ENCODE results near the gene NTNG1.
A peak's percentile ranks its signal among the peaks of the same experiment; 100 is the strongest.

Gene NTNG1

GRCh38 chr1:107422901-107423300, 282.1 kb downstream of the NTNG1 start:
- Histone ChIP-seq H3K4me1 (ENCODE audit: low read depth, poor library complexity, severe bottlenecking) (no peaks in the 10 kb centered on the region), H3K27me3 (ENCODE audit: insufficient read depth, low read depth) (no peaks in the 10 kb centered on the region), H3K4me3 (IDR thresholded peaks at IDR 0.05; ENCODE audit: insufficient read depth, low read depth, low read length) (no peak overlapping the region), H3K27ac (no peak overlapping the region), H3K79me2 (ENCODE audit: insufficient read depth, low read depth) (no peaks in the 10 kb centered on the region), H3K36me3 (ENCODE audit: insufficient read depth) (no peaks in the 10 kb centered on the region), H2AFZ (ENCODE audit: low read depth) (no peak overlapping the region), H3K9ac (no peak overlapping the region), H4K20me1 (ENCODE audit: insufficient read depth) (no peaks in the 10 kb centered on the region), H3K4me2 (no peak overlapping the region)
- no peak for TF ChIP-seq CTCF (conservative IDR thresholded peaks at IDR 0.05; ENCODE audit: low read depth, low read length)

DNA sequence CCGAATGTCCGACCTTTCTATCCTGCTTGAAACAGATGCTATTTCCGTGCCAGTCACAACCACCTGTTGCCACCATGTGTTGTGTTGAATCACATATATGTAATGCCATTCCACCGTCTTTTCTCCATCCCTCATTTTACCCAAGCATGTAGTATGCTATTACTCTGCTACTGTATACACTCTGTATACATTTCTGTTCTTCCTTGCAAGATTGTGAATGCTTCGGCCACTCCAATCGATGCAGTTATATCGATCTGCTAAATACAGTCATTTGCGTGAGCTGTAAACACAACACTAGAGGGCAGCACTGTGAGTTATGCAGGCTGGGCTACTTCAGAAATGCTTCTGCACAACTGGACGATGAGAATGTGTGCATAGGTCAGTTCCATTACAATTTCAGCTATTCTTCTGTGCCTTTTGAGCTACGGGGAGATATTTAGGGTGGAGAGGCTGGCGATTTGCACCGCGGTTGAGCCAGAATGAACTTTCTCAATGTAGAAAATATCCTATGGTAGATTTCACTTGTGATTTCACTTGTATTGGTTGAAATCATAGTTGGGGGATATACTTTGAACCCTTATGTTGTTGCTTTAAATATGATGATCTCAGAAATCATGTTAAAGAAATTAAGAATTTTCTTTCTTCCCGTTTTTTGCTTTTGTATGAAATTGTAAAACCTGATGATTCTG, 289.8 kb downstream of the NTNG1 start:
- H3K36me3 ChIP-seq (ENCODE audit: insufficient read depth): no peaks in the 10 kb centered on the region
- H3K9ac ChIP-seq: no peak overlapping the region
- no peaks in the 10 kb centered on the region for H3K27me3 ChIP-seq (ENCODE audit: insufficient read depth, low read depth)
- no peak overlapping the region for H3K27ac ChIP-seq
- H2AFZ ChIP-seq (ENCODE audit: low read depth): no peak overlapping the region
- H3K4me2 ChIP-seq: no peak overlapping the region
- no peaks in the 10 kb centered on the region for H4K20me1 ChIP-seq (ENCODE audit: insufficient read depth)
- peaks cover 9% of the 10 kb centered on the region for H3K4me1 ChIP-seq (ENCODE audit: low read depth, poor library complexity, severe bottlenecking)
- no peak overlapping the region for H3K4me3 ChIP-seq (IDR thresholded peaks at IDR 0.05; ENCODE audit: insufficient read depth, low read depth, low read length)
- TF ChIP-seq CTCF (conservative IDR thresholded peaks at IDR 0.05; ENCODE audit: low read depth, low read length): peak; percentile 56
- H3K79me2 ChIP-seq (ENCODE audit: insufficient read depth, low read depth): no peaks in the 10 kb centered on the region

DNA sequence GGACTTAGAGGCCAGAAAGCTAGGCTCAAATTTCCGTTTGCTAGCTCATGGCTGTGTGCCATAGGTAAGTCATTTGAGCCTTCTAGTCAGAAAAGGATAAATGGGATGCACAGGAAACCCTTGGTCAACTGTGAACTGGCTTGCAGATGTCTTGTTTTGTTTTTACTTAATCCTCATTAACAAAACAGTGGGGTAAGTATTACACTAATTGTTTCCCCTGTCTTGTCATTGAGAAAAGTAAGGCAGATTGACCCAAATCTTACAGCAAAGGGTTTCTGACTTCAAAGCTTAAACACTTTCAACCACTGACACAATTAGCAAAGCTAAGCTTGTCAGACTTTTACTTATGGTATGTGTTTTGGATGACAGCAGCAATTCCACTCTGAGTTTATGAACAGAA, 291.3 kb downstream of the NTNG1 start:
- no peak overlapping the region for H3K9ac ChIP-seq
- peaks cover 9% of the 10 kb centered on the region for H3K4me1 ChIP-seq (ENCODE audit: low read depth, poor library complexity, severe bottlenecking)
- H3K79me2 ChIP-seq (ENCODE audit: insufficient read depth, low read depth): no peaks in the 10 kb centered on the region
- H4K20me1 ChIP-seq (ENCODE audit: insufficient read depth): no peaks in the 10 kb centered on the region
- no peaks in the 10 kb centered on the region for H3K36me3 ChIP-seq (ENCODE audit: insufficient read depth)
- no peak for TF ChIP-seq CTCF (conservative IDR thresholded peaks at IDR 0.05; ENCODE audit: low read depth, low read length)
- no peak overlapping the region for H2AFZ ChIP-seq (ENCODE audit: low read depth)
- H3K27ac ChIP-seq: no peak overlapping the region
- no peak overlapping the region; the same call in 1 of the 2 replicates for H3K4me2 ChIP-seq
- H3K27me3 ChIP-seq (ENCODE audit: insufficient read depth, low read depth): no peaks in the 10 kb centered on the region
- H3K4me3 ChIP-seq (IDR thresholded peaks at IDR 0.05; ENCODE audit: insufficient read depth, low read depth, low read length): no peak overlapping the region

- Histone ChIP-seq H3K4me3 (IDR thresholded peaks at IDR 0.05; ENCODE audit: insufficient read depth, low read depth, low read length) (no peak overlapping the region), H3K9ac (no peak overlapping the region), H3K4me1 (ENCODE audit: low read depth, poor library complexity, severe bottlenecking) (peaks cover 9% of the 10 kb centered on the region), H3K79me2 (ENCODE audit: insufficient read depth, low read depth) (no peaks in the 10 kb centered on the region), H3K27ac (no peak overlapping the region), H2AFZ (ENCODE audit: low read depth) (no peak overlapping the region), H3K4me2 (no peak overlapping the region), H3K36me3 (ENCODE audit: insufficient read depth) (no peaks in the 10 kb centered on the region), H4K20me1 (ENCODE audit: insufficient read depth) (no peaks in the 10 kb centered on the region), H3K27me3 (ENCODE audit: insufficient read depth, low read depth) (no peaks in the 10 kb centered on the region)
- no peak for TF ChIP-seq CTCF (conservative IDR thresholded peaks at IDR 0.05; ENCODE audit: low read depth, low read length)
These were observed 292.2 kb downstream of the NTNG1 start for GRCh38 chr1:107433068-107433467.
